ENCODE results near the gene SPINT4. TPM values are rescaled to one million over a fixed set of nuclear protein-coding genes. Genes with fewer than 3 reads are reported as not detected.
A peak's percentile ranks its signal among the peaks of the same experiment; 100 is the strongest.
"Not testable (repeated sequence)": the region's sequence is repeated elsewhere in the genome, so short reads cannot be mapped to it uniquely, and the experiment has no call there.

Gene SPINT4
- total RNA-seq, 6 donors from 2014 or later, result not detected

DNA sequence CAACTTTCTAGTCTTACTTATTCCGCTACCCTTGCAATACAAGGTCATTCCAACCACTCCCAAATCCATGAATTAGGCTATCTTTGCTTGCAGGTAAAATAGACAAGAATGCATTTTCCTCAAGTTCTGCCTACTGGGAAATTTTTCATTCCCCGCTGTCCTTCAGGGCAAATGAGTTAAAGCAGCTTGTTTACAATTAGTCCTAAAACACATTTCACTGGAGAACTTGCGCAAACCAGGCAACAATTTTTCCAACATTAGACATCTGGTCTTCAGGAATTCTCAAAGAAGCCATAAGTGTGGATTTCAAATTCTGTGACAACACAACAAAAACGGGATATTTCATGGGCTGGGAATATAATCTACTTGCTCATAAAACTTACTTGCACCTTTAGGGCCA lies 20.4 kb downstream of the SPINT4 start:
- Histone ChIP-seq H3K36me3 (no peaks in the 10 kb centered on the region), H3K27me3 (no peaks in the 10 kb centered on the region), H3K4me1 (no peaks in the 10 kb centered on the region), H3K4me3 (no peak overlapping the region), H3K27ac (no peak overlapping the region), H3K9me3 (no peaks in the 10 kb centered on the region)
- TF ChIP-seq EP300 (IDR thresholded peaks at IDR 0.05) (no peak), POLR2A (IDR thresholded peaks at IDR 0.05) (no peak), POLR2AphosphoS5 (IDR thresholded peaks at IDR 0.05) (no peak)
- TF ChIP-seq, protein P1, sequence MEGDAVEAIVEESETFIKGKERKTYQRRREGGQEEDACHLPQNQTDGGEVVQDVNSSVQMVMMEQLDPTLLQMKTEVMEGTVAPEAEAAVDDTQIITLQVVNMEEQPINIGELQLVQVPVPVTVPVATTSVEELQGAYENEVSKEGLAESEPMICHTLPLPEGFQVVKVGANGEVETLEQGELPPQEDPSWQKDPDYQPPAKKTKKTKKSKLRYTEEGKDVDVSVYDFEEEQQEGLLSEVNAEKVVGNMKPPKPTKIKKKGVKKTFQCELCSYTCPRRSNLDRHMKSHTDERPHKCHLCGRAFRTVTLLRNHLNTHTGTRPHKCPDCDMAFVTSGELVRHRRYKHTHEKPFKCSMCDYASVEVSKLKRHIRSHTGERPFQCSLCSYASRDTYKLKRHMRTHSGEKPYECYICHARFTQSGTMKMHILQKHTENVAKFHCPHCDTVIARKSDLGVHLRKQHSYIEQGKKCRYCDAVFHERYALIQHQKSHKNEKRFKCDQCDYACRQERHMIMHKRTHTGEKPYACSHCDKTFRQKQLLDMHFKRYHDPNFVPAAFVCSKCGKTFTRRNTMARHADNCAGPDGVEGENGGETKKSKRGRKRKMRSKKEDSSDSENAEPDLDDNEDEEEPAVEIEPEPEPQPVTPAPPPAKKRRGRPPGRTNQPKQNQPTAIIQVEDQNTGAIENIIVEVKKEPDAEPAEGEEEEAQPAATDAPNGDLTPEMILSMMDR (IDR thresholded peaks at IDR 0.05), result no peak
- WGBS, 2 donors, result 88 to 90% methylated on average over 4 of the region's 4 CpGs
- no peak for DNase-seq
- no peak for ATAC-seq (ENCODE audit: low FRiP score in 2 of 2)

DNA sequence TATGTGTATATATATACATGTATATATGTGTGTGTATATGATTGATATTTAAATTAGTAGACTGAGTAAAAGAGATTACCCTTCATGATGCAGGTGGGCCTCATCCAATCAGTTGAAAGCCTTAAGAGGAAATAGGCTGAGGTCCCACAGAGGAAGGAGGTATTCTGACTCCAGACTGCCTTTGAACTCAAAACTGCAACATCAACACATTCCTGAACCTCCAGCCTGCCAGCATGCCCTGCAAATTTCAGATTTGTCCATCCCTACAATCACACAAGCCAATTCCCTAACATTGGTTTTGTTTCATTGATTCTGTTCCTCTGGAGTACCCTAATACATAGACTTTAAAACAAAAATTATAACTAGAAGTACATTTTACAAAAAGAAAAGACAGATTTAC lies 22.9 kb downstream of the SPINT4 start:
- TF ChIP-seq POLR2AphosphoS5 (IDR thresholded peaks at IDR 0.05), result no peak
- no peak for TF ChIP-seq EP300 (IDR thresholded peaks at IDR 0.05)
- TF ChIP-seq POLR2A (IDR thresholded peaks at IDR 0.05), result no peak
- TF ChIP-seq, protein P1 (IDR thresholded peaks at IDR 0.05), result no peak
- Histone ChIP-seq H3K4me3 (no peak overlapping the region), H3K4me1 (no peaks in the 10 kb centered on the region), H3K27me3 (no peaks in the 10 kb centered on the region), H3K36me3 (no peaks in the 10 kb centered on the region), H3K9me3 (no peaks in the 10 kb centered on the region), H3K27ac (no peak overlapping the region)
- ATAC-seq (ENCODE audit: low FRiP score in 2 of 2), result no peak
- DNase-seq, result no peak

DNA sequence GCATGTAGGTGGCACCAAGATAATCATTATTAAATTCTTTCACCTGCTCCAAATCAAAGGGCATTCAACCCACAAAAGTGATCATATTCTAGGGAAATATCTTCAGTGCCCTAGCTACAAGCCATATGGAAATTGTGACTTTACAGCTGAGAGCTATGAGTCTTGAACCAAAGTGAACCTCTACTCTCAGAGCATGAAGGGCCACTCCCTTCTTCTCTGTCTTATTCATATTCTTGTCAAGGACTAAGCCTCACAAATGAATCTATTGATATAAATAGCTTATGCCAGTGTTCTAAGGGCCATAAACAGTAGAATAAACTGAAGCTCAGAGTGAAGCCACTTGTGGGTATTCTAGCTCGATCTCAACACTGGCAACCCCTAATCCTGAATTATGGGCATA lies 29.6 kb downstream of the SPINT4 start:
- 88% methylated on average over 1 of the region's 1 CpG for WGBS, 2 donors

DNA sequence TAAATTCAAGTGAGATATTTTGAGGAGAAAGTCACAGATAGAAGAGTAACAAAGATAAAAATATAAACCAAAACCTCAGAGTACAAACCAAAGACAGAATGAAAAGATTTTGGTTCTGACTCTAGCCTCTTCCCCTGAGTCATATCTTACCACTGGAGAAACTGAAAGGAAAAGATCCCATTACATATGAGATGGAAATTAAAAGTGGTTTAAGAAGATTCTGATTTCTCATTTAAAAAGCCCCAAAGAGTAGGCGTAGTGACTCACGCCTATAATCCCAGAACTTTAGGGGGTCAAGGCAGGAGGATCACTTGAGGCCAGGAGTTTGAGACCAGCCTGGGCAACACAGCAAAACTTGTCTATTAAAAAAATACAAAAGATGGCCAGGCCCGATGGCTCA lies 30.6 kb downstream of the SPINT4 start:
- H3K4me1 ChIP-seq, result no peaks in the 10 kb centered on the region
- no peaks in the 10 kb centered on the region for H3K27me3 ChIP-seq
- no peak overlapping the region for H3K27ac ChIP-seq
- 89 to 93% methylated on average over 3 of the region's 3 CpGs for WGBS, 2 donors
- TF ChIP-seq, protein P1 (IDR thresholded peaks at IDR 0.05), result no peak
- no peak for TF ChIP-seq POLR2AphosphoS5 (IDR thresholded peaks at IDR 0.05)
- ATAC-seq (ENCODE audit: low FRiP score in 2 of 2) (no peak), DNase-seq (no peak)
- no peaks in the 10 kb centered on the region for H3K36me3 ChIP-seq
- H3K9me3 ChIP-seq, result no peaks in the 10 kb centered on the region
- no peak overlapping the region for H3K4me3 ChIP-seq

More for the DNA sequence above, 29.6 kb downstream of the SPINT4 start:
- H3K27me3 ChIP-seq, result no peaks in the 10 kb centered on the region
- TF ChIP-seq EP300 (IDR thresholded peaks at IDR 0.05) (no peak), POLR2A (IDR thresholded peaks at IDR 0.05) (no peak), POLR2AphosphoS5 (IDR thresholded peaks at IDR 0.05) (no peak)
- TF ChIP-seq, protein P1 (IDR thresholded peaks at IDR 0.05), result no peak
- no peak for DNase-seq
- no peaks in the 10 kb centered on the region for H3K4me1 ChIP-seq
- no peak overlapping the region for H3K27ac ChIP-seq
- no peaks in the 10 kb centered on the region for H3K9me3 ChIP-seq
- no peaks in the 10 kb centered on the region for H3K36me3 ChIP-seq
- no peak overlapping the region for H3K4me3 ChIP-seq
- ATAC-seq (ENCODE audit: low FRiP score in 2 of 2), result no peak

DNA sequence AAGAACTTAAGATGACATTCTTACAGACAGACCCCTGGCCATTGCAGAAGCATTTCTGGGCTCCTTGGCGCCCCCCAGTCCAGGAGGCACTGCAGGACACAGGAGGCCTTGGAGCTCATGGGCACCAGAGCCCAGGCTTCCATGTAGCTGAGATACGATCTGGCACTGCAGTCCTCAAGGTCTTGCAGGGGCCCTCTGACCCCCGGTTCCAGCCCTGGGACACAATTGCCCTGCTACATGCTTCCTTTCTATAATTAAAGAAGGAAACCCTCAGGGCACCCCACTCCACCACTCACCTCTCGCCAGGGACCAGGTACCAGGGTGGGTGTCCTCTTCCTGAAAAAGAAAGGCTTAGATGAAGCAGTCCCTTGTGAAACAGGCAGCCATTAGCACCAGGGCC lies 35.9 kb downstream of the SPINT4 start:
- Histone ChIP-seq H3K36me3 (no peaks in the 10 kb centered on the region), H3K4me1 (no peaks in the 10 kb centered on the region), H3K27ac (no peak overlapping the region), H3K9me3 (no peaks in the 10 kb centered on the region), H3K4me3 (no peak overlapping the region), H3K27me3 (no peaks in the 10 kb centered on the region)
- DNase-seq, result no peak
- TF ChIP-seq, protein P1 (IDR thresholded peaks at IDR 0.05), result no peak
- TF ChIP-seq EP300 (IDR thresholded peaks at IDR 0.05), result no peak
- no peak for TF ChIP-seq POLR2AphosphoS5 (IDR thresholded peaks at IDR 0.05)
- no peak for TF ChIP-seq POLR2A (IDR thresholded peaks at IDR 0.05)
- ATAC-seq (ENCODE audit: low FRiP score in 2 of 2), result peak in 1 of 2 donors; percentile 26
- 95 to 96% methylated on average over 2 to 4 of the region's 4 CpGs for WGBS, 2 donors

DNA sequence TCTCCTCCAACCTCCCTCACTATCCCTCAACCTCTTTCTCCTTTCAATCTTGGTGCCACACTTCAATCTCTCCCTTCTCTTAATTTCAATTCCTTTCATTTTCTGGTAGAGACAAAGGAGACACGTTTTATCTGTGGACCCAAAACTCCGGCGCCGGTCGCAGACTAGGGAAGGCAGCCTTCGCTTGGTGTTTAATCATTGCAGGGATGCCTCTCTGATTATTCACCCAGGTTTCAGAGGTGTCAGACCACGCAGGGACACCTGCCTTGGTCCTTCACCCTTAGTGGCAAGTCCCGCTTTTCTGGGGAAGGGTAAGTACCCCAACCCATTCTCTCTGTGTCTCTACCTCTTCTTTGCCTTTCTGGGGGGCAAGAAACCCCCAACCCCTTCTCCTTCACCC lies 37.8 kb downstream of the SPINT4 start:
- not testable (repeated sequence) for H3K4me1 ChIP-seq; ATAC-seq (ENCODE audit: low FRiP score in 2 of 2); H3K9me3 ChIP-seq; H3K4me3 ChIP-seq; DNase-seq; H3K27me3 ChIP-seq; H3K36me3 ChIP-seq
- peak overlapping the region in 1 of 4 donors; percentile 52 for H3K27ac ChIP-seq
- 63 to 89% methylated on average over 8 of the region's 8 CpGs for WGBS, 2 donors
